C1 segment of cervical spinal cord (tissue), 14 donors: ENCODE measurements around the gene PODNL1.

Experiments
- DNase-seq, 14 donors: peaks; one replicate each; lab custom pipeline; 2025; lab: John Stamatoyannopoulos, UW

PODNL1 gene

DNA sequence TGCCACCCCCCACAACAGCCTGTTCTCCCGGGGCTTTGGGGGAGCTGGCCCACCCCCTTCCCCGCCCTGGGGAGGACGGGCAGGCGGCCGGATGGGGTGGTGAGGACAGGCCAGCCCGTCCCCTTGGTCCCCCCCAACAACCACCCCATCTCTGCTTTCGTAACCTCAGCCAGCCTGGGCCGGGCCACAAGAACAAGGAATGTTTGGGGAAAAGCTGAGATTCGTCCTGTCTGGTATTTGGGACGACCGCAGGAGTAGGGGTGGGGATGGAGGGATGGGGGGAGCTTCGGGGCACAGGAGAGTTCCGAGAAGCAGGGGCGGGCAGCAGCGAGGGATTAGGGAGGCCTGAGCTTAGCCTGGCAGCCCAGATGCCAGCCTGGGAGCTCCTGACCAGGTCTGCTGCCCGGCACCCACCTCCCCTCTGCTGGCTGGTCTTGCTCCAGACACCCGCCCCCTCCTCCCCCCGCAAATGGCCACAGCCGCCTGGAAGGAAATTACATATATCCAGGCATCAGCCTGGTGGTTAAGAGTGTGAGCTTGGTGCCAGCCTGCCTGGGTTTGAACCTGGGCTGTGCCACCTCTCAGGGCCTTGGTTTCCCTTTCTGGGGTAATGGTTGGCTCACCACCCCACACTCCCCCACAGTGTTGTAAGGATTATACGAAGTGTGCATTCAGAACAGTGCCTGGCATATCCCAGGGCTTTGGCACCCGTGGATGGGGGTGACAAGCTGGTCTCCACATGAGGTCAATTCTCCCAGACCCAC lies at the start of gene PODNL1:
PODNL1 (minus strand) TSS at position 117 of the 764 bp plus-strand sequence. CDS start 236 bp downstream, outside the sequence.
- DNase-seq, result peak in 6 of 14 donors; percentile 12 to 63 (median 27)

- peak in 10 of 14 donors; percentile 37 to 71 (median 52) for DNase-seq
Observed at GRCh38 chr19:13987101-13987890, 49.1 kb upstream of the PODNL1 start.

- peak in 12 of 14 donors; percentile 5 to 81 (median 68) for DNase-seq
Observed at GRCh38 chr19:13986348-13986904, 48.2 kb upstream of the PODNL1 start.

GRCh38 chr19:13985771-13986347 lies 47.6 kb upstream of the PODNL1 start:
- DNase-seq, result no peak

DNA sequence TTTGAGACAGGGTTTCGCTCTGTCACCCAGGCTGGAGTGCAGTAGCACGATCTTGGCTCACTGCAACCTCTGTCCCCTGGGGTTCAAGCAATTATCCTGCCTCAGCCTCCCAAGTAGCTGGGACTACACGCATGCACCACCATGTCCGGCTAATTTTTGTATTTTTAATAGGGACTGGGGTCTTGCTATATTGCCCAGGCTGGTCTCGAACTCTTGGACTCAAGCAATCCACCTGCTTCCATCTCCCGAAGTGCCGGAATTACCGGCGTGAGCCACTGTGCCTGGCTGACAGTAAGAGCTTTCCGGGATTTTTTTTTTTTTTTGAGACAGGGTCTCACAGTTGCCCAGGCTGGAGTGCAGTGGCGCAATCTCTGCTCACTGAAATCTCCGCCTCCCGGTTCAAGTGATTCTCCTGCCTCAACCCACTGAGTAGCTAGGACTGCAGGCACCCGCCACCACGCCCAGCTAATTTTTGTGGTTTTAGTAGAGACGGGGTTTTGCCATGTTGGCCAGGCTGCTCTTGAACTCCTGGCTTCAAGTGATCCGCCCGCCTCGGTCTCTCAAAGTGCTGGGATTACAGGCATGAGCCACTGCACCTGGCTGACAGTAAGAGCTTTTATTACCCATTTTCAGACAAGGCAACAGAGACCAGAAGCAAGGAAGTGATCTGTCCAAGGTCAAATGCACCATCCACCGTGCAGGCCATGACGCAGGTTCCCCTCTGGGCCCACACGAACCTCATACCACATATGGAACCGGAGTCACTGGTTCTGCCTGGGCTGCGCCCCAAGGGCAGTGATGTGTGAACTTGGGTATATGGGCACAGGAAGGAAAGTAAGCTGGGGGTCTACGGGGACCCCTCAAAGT lies 46.9 kb upstream of the PODNL1 start:
- DNase-seq, result no peak

DNA sequence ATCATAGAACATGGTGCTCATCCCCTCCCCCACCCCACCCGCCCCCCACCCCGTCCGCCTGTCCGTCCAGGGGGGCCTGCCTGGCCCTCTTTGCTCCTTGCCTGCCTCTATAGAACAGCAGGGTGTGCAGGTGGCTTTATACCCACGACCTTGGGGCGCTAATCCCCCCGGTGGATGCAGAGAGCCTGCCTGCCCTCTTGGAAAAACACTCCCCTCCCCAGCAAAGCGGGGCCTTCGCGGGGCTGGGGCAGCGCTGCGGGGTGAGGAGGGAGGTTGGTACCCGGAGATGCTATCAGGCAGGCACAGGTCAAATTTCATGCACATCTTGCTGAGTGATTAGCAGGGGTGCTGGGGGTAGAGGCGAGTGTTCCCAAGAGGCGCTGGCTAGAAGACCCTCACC lies 46.0 kb upstream of the PODNL1 start:
- DNase-seq, result no peak

DNA sequence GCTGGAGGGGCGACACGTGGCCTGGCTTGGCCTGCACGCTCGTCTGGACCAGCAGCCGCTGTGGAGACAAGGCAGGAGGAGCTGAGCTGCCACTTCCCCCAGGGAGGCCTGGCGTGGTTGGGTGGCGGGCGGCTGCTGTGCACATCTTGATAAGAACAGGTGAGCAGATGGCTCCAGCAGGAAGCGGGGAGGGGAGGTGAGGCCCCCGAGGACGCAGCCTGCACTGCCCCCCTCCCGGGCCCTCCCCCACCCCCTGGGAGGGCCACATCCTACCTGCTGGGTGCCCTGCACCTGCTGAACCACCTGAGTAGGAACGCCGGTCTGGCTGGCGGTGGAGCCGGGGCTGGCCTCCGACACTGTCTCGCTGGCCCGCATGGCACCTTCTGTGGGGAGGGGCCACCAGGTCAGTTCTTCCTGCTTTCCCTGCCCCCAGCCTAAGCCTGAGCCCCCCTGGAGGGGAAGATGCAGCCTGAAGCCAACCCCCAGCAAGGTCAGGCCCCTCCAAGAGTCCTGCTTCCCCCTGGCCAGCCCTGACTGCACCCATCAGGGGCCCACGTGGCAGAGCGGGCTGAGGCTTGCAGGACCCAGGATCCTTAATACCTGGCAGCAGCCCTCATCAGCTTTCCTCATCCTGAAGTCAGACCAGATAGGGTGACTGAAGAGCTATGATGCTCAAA lies 45.1 kb upstream of the PODNL1 start:
- no peak for DNase-seq

- DNase-seq, result no peak
Observed at GRCh38 chr19:13982773-13983172, 44.6 kb upstream of the PODNL1 start.

DNA sequence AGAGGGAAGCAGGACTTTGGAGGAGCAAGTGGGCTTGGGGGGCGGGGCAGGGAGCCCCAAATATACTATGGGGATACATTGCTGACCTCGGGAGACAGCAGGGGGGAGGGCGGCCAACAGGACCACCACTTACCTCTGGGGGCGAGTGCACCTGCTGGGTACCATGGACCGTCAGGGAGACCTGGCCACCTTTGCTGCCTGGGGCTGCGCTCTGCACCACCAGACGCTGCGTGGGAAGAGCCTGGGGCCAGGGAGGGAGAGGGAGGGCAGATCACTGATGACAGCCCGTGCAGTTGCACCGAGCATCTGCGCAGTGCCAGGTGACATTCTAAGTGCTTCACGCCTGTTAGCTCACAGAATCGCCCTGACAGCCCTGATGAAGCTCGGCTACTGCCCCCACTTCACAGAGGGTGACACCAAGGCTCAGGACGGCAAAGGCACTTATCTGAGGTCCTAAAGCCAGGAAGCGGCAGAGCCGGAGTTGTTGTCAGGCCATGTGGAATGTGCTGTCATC lies 43.8 kb upstream of the PODNL1 start:
- no peak for DNase-seq

- no peak for DNase-seq
Observed at GRCh38 chr19:13981467-13981866, 43.2 kb upstream of the PODNL1 start.

- DNase-seq, result no peak
Observed at GRCh38 chr19:13981021-13981420, 42.8 kb upstream of the PODNL1 start.

GRCh38 chr19:13980340-13980739 lies 42.1 kb upstream of the PODNL1 start:
- DNase-seq, result no peak

GRCh38 chr19:13979686-13980085 lies 41.5 kb upstream of the PODNL1 start:
- DNase-seq, result no peak

- DNase-seq, result peak in 1 of 14 donors; percentile 9
Observed at GRCh38 chr19:13979244-13979615, 41.0 kb upstream of the PODNL1 start.

DNA sequence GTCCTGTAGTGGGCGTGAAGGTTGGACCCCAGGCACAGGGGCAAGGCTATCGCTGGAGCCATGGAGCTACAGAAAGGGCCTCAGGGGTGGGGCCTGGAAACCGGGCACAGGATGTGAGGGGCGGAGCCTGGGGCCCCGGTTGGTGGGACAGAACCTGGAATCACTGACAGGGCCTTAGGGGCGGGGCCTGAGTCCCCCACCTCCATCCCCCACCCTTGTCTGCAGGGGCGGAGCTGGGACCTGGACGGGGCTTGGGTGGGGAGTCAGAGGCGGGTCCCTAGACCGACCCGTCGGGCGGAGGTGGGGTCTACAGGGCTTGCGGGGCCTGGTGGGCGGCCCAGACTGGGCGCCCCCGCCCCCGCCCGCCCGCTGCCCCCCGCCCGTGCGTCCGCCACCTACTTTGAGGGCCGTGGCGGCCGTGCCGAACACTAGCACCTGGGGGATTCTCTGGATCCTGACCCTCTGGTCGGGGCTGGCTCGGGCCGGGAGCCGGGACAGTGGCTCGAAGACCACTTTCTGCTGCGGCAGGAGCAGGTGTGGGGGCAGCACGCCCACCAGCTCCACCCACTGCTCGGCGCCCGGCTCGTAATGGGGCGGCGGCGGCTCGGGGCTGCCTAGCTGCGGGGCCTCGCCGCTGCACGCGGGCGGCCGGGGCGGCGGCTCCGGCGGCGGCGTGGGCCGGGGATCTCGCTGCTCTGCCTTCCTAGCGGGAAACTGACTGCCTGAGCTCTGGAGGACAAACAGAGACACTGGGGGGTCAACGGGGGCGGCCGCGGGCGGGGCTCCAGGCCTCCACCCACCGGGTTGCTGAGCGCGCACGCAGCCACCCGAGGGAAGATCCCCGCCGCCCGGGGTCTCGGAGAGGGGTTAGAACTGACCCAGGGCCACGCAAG lies 40.4 kb upstream of the PODNL1 start:
- peak in 8 of 14 donors; percentile 9 to 62 (median 32) for DNase-seq

DNA sequence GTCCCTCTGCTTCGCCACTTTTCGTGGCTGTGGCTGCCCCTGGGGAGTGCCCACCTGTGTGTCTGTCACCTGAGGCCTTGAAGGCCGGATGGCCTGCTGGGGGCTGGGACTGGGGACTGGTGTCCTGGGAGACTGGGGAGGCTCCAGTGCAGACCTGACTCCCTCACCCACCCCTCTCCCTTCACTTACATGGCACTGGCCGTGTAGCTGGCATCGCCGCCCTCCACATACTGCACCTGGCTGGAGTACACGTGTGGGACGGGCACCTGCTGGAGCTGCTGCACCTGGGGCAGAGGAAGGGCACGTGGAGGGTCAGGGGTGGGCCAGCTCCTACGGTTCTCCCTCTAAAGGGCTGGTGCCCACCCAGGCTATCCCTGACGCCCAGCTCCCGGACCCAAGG lies 39.6 kb upstream of the PODNL1 start:
- DNase-seq, result no peak

GRCh38 chr19:13976446-13976845 lies 38.2 kb upstream of the PODNL1 start:
- DNase-seq, result no peak

- peak in 1 of 14 donors; percentile 70 for DNase-seq
Observed at GRCh38 chr19:13975870-13976269, 37.7 kb upstream of the PODNL1 start.

- DNase-seq, result peak in 1 of 14 donors; percentile 82
Observed at GRCh38 chr19:13974073-13974472, 35.9 kb upstream of the PODNL1 start.
